Fibroblast of lung (primary cell): ENCODE measurements around the gene LCAT.
A peak's percentile ranks its signal among the peaks of the same experiment; 100 is the strongest.

Source experiments
- CTCF ChIP-seq, 2 donors: IDR thresholded peaks in 1 of 2; conservative IDR thresholded peaks in 1 of 2; 1 replicate in 1 of 2; 2 replicates in 1 of 2; pipeline ENCODE4 v1.5.1; 2011 to 2012; ENCODE audit warnings: low read length in 2 of 2, control low read depth in 1 of 2, inconsistent platforms in 1 of 2, low read depth in 1 of 2, mild to moderate bottlenecking in 1 of 2
- EZH2 ChIP-seq: IDR thresholded peaks from 2 replicates; pipeline ENCODE4 v1.5.1; 2012; ENCODE audit warnings: low read length, control low read depth, mild to moderate bottlenecking; ENCODE audit errors: missing control alignments

DNA sequence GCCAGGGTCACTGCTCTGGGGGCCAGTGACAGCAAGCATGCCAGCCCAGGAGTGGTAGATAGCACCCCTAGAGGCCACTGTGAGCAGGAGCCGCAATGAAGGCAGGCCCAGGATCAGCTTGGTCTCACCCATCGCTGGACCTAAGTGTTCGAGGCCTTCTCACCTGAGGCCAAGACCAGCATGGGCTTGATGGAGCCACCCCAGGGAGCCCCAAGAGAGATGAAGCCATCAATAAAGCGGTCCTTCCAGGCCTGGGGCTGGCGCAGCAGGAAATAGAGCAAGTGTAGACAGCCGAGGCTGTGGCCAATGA is 1.8 kb downstream of the LCAT start:
- TF ChIP-seq EZH2 (no peak), CTCF (conservative IDR thresholded peaks at IDR 0.05 in 1 of 2, IDR thresholded peaks at IDR 0.05 in 1 of 2; ENCODE audit: low read depth in 1 of 2, low read length in 2 of 2) (peak; percentile 47 to 69)
